Vagina (tissue), 2 donors: ENCODE data around the gene IGDCC3. TPM values are rescaled to one million over a fixed set of nuclear protein-coding genes. Genes with fewer than 3 reads are reported as not detected.

Source experiments
- DNase-seq, 2 donors: peaks; one replicate each; pipeline ENCODE4 v3.0.0-alpha.2; 2017; ENCODE audit errors: extremely low spot score in 2 of 2
- H3K27ac ChIP-seq: fragments of 200-600 bp; sonication (generic); one replicate; pipeline ENCODE4 v1.5.1; 2019
- H3K27me3 ChIP-seq: fragments of 200-600 bp; sonication (generic); one replicate; pipeline ENCODE4 v1.5.1; 2019
- H3K36me3 ChIP-seq, 2 donors: fragments of 200-600 bp; sonication (generic); one replicate each; pipeline ENCODE4 v1.5.1; 2017 to 2019
- H3K4me1 ChIP-seq: fragments of 200-600 bp; sonication (generic); one replicate; pipeline ENCODE4 v1.5.1; 2019
- H3K4me3 ChIP-seq, 2 donors: fragments of 200-600 bp; sonication (generic); 1 replicate in 1 of 2; 2 replicates in 1 of 2; pipeline ENCODE4 v1.5.1; 2016 to 2019
- H3K9me3 ChIP-seq: fragments of 200-600 bp; sonication (generic); one replicate; pipeline ENCODE4 v1.5.1; 2019
- CTCF ChIP-seq, 3 experiments: fragments of 450-650 bp in 2 of 3; fragments of 200-600 bp in 1 of 3; sonication (generic) in 1 of 3; IDR thresholded peaks; one replicate each; pipeline ENCODE4 v1.5.1; 2017 to 2019; ENCODE audit warnings: antibody characterized with exemption in 3 of 3, mild to moderate bottlenecking in 2 of 3, moderate library complexity in 2 of 3
- POLR2A ChIP-seq, 2 donors: fragments of 450-650 bp; IDR thresholded peaks; one replicate each; pipeline ENCODE4 v1.6.1; 2017; ENCODE audit warnings: antibody characterized with exemption in 2 of 2, mild to moderate bottlenecking in 2 of 2, moderate library complexity in 2 of 2
- POLR2AphosphoS5 ChIP-seq, 2 donors: sonication (generic); formaldehyde crosslinking; IDR thresholded peaks; one replicate each; pipeline ENCODE4 v1.9.0; 2017; ENCODE audit warnings: antibody characterized with exemption in 2 of 2, mild to moderate bottlenecking in 2 of 2, low read depth in 1 of 2; ENCODE audit not compliant: insufficient read depth in 1 of 2
- intact Hi-C: fragments of 100-400 bp; cut with DNase I; formaldehyde crosslinking; loops from one replicate; pipeline ENCODE4 v1.15.1; 2023
- total RNA-seq: library from RNA; depleted of rRNA; stranded (reverse); fragments of >200 nt; gene quantifications from one replicate; pipeline ENCODE4 v1.2.3, GENCODE V29; 2016

The IGDCC3 gene
- total RNA-seq, 1 donor from 2014 or later, result 0.49 TPM

- no peak overlapping the region for H3K27ac ChIP-seq
- DNase-seq, result no peak
- H3K27me3 ChIP-seq, result no peaks in the 10 kb centered on the region
- TF ChIP-seq POLR2A (IDR thresholded peaks at IDR 0.05) (no peak), CTCF (IDR thresholded peaks at IDR 0.05) (no peak), POLR2AphosphoS5 (IDR thresholded peaks at IDR 0.05; ENCODE audit: insufficient read depth in 1 of 2, low read depth in 1 of 2) (no peak)
- H3K36me3 ChIP-seq, result no peaks in the 10 kb centered on the region
- peaks cover 12% of the 10 kb centered on the region for H3K4me1 ChIP-seq
- intact Hi-C loops, result no loop called here
- no peak overlapping the region for H3K4me3 ChIP-seq
- H3K9me3 ChIP-seq, result no peaks in the 10 kb centered on the region
These were observed 34.8 kb upstream of the IGDCC3 start for GRCh38 chr15:65412556-65412955.

GRCh38 chr15:65411465-65412071 is 33.8 kb upstream of the IGDCC3 start:
- Histone ChIP-seq H3K27me3 (no peaks in the 10 kb centered on the region), H3K27ac (no peak overlapping the region)
- intact Hi-C loops, result no loop called here

GRCh38 chr15:65410972-65411371 is 33.2 kb upstream of the IGDCC3 start:
- TF ChIP-seq POLR2A (IDR thresholded peaks at IDR 0.05) (no peak), POLR2AphosphoS5 (IDR thresholded peaks at IDR 0.05; ENCODE audit: insufficient read depth in 1 of 2, low read depth in 1 of 2) (no peak)
- intact Hi-C loops, result no loop called here
- no peaks in the 10 kb centered on the region for H3K9me3 ChIP-seq

More at GRCh38 chr15:65411465-65412071, 33.8 kb upstream of the IGDCC3 start:
- no peaks in the 10 kb centered on the region for H3K9me3 ChIP-seq
- no peak for DNase-seq
- H3K4me3 ChIP-seq, result no peak overlapping the region
- H3K36me3 ChIP-seq, result no peaks in the 10 kb centered on the region
- TF ChIP-seq CTCF (IDR thresholded peaks at IDR 0.05) (no peak), POLR2A (IDR thresholded peaks at IDR 0.05) (no peak), POLR2AphosphoS5 (IDR thresholded peaks at IDR 0.05; ENCODE audit: insufficient read depth in 1 of 2, low read depth in 1 of 2) (no peak)
- peaks cover 12% of the 10 kb centered on the region for H3K4me1 ChIP-seq

GRCh38 chr15:65410036-65410435 is 32.2 kb upstream of the IGDCC3 start:
- intact Hi-C loops, result no loop called here
- TF ChIP-seq POLR2A (IDR thresholded peaks at IDR 0.05), result no peak
- no peak for TF ChIP-seq POLR2AphosphoS5 (IDR thresholded peaks at IDR 0.05; ENCODE audit: insufficient read depth in 1 of 2, low read depth in 1 of 2)
- DNase-seq, result no peak
- Histone ChIP-seq H3K4me1 (peaks cover 12% of the 10 kb centered on the region), H3K4me3 (no peak overlapping the region), H3K27me3 (no peaks in the 10 kb centered on the region), H3K27ac (peak overlapping the region; percentile 42), H3K36me3 (no peaks in the 10 kb centered on the region), H3K9me3 (no peaks in the 10 kb centered on the region)

More at GRCh38 chr15:65410972-65411371, 33.2 kb upstream of the IGDCC3 start:
- Histone ChIP-seq H3K27me3 (no peaks in the 10 kb centered on the region), H3K36me3 (no peaks in the 10 kb centered on the region), H3K27ac (no peak overlapping the region), H3K4me1 (peaks cover 12% of the 10 kb centered on the region), H3K4me3 (no peak overlapping the region)
- no peak for DNase-seq

GRCh38 chr15:65409036-65409631 is 31.3 kb upstream of the IGDCC3 start:
- Histone ChIP-seq H3K9me3 (no peaks in the 10 kb centered on the region), H3K27me3 (no peaks in the 10 kb centered on the region), H3K4me1 (peaks cover 12% of the 10 kb centered on the region), H3K27ac (peak overlapping the region; percentile 42), H3K36me3 (no peaks in the 10 kb centered on the region), H3K4me3 (no peak overlapping the region)
- TF ChIP-seq CTCF (IDR thresholded peaks at IDR 0.05) (no peak), POLR2AphosphoS5 (IDR thresholded peaks at IDR 0.05; ENCODE audit: insufficient read depth in 1 of 2, low read depth in 1 of 2) (no peak), POLR2A (IDR thresholded peaks at IDR 0.05) (no peak)
- intact Hi-C loops, result no loop called here
- DNase-seq, result no peak
